ENCODE data around the gene C11orf54.

The C11orf54 gene

GRCh38 chr11:93801366-93801765, 59.9 kb downstream of the C11orf54 start:
- POLR2A ChIA-PET: interaction anchor here (0.7 kb wide), 1 partner anchor 11 kb away, joined by 3 read pairs; no protein-coding TSS in a partner anchor
- no peak for DNase-seq (ENCODE audit: extremely low spot score)
- CTCF ChIA-PET: interaction anchor here (1.1 to 2.9 kb wide), 4 partner anchors 9 to 17 kb away, joined by 3 to 9 read pairs (median 5); no protein-coding TSS in a partner anchor
- no peak for TF ChIP-seq CTCF (IDR thresholded peaks at IDR 0.05; ENCODE audit: control extremely low read depth, extremely low read depth, low read depth, missing control alignments)

GRCh38 chr11:93804879-93805278, 63.4 kb downstream of the C11orf54 start:
- no peak for DNase-seq (ENCODE audit: extremely low spot score)
- TF ChIP-seq CTCF (IDR thresholded peaks at IDR 0.05; ENCODE audit: control extremely low read depth, extremely low read depth, low read depth, missing control alignments): no peak
- ChIA-PET POLR2A (no interaction called here), CTCF (no interaction called here)

- TF ChIP-seq CTCF (IDR thresholded peaks at IDR 0.05; ENCODE audit: control extremely low read depth, extremely low read depth, low read depth, missing control alignments): no peak
- ChIA-PET POLR2A (no interaction called here), CTCF (no interaction called here)
- DNase-seq (ENCODE audit: extremely low spot score): no peak
Observed at GRCh38 chr11:93807980-93808379, 66.5 kb downstream of the C11orf54 start.

- TF ChIP-seq CTCF (IDR thresholded peaks at IDR 0.05; ENCODE audit: control extremely low read depth, extremely low read depth, low read depth, missing control alignments): no peak
- DNase-seq (ENCODE audit: extremely low spot score): no peak
- POLR2A ChIA-PET: no interaction called here
- CTCF ChIA-PET: no interaction called here
Observed at GRCh38 chr11:93813974-93814373, 72.5 kb downstream of the C11orf54 start.

All from GM10248 (cell line).